ENCODE measurements around the gene VSIR.

DNA sequence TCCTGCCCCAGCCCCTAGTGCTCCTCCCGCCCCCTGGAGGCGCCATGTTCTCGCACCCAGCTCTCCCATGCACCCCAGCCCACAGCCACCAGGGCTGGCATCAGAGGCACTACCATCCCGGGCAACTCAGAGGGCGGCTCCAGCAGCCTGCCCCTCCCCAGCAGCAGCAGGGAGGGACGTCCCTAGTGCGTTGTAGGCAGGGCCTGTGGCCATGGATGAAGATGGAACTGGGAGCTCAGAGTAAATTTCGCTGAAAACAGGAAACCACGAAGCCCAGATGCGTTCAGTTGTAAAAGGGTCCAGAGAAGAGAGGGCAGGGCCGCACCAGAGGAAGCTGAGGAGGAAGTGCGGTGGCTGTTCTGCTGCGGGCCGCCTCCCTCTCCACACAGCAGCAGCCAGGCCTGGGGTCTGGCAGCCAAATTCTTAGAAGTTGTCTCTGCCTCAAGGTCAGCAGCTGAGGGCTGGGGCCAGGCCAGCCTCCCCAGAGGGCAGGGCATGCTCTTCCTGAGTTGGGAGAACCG is 24.6 kb downstream of the VSIR start:
- TF ChIP-seq, protein P1, sequence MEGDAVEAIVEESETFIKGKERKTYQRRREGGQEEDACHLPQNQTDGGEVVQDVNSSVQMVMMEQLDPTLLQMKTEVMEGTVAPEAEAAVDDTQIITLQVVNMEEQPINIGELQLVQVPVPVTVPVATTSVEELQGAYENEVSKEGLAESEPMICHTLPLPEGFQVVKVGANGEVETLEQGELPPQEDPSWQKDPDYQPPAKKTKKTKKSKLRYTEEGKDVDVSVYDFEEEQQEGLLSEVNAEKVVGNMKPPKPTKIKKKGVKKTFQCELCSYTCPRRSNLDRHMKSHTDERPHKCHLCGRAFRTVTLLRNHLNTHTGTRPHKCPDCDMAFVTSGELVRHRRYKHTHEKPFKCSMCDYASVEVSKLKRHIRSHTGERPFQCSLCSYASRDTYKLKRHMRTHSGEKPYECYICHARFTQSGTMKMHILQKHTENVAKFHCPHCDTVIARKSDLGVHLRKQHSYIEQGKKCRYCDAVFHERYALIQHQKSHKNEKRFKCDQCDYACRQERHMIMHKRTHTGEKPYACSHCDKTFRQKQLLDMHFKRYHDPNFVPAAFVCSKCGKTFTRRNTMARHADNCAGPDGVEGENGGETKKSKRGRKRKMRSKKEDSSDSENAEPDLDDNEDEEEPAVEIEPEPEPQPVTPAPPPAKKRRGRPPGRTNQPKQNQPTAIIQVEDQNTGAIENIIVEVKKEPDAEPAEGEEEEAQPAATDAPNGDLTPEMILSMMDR (IDR thresholded peaks at IDR 0.05 in 2 of 3, conservative IDR thresholded peaks at IDR 0.05 in 1 of 3; ENCODE audit: borderline replicate concordance in 1 of 3, insufficient read depth in 1 of 3, low read depth in 2 of 3, low read length in 2 of 3) = no peak
- TF ChIP-seq RAD21 (IDR thresholded peaks at IDR 0.05; ENCODE audit: low read depth) = no peak
- TF ChIP-seq SP1 (IDR thresholded peaks at IDR 0.05; ENCODE audit: low read depth) = no peak
- no peak for TF ChIP-seq ZFX (IDR thresholded peaks at IDR 0.05)
- no peak for TF ChIP-seq YY1 (IDR thresholded peaks at IDR 0.05; ENCODE audit: extremely low read depth, insufficient replicate concordance, low read depth, low read length)

Data from HCT116 (cell line).